ENCODE data around the gene BLTP2.

DNA sequence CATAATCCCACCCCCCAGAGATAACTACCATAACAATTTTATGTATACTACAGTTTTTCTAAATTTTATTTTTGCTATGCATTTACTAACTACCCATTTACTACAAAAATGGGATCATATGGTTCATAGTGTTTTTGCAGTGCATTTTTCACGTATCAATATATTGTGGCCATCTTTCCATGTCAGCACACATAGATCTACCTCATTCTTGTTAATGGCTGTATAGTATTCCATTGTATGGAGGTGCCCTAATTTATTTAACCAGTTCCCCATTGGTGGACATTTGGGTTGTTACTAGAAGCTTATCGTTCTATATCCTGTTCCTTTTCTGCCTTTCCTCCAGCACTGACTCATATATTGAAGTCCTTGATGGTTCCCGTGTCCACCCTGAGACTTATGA, 44.1 kb upstream of the BLTP2 start:
- TF ChIP-seq TAF1 (IDR thresholded peaks at IDR 0.05; ENCODE audit: borderline replicate concordance, insufficient read depth, low read length) (no peak), POLR2AphosphoS5 (IDR thresholded peaks at IDR 0.05; ENCODE audit: low read depth, low read length) (no peak)
